Skin epidermis (tissue), 12 donors: ENCODE data around the gene SELENOP.
A peak's percentile ranks its signal among the peaks of the same experiment; 100 is the strongest.
"Not testable (repeated sequence)": the region's sequence is repeated elsewhere in the genome, so short reads cannot be mapped to it uniquely, and the experiment has no call there.

ENCODE experiments used
- H3K27ac ChIP-seq, 21 experiments: fragments of 200-600 bp; sonication (generic) in 11 of 21; one replicate each; pipeline ENCODE4 v1.5.0; 2020; ENCODE audit warnings: mild to moderate bottlenecking in 3 of 21, inconsistent platforms in 2 of 21, moderate library complexity in 2 of 21
- H3K4me3 ChIP-seq, 7 experiments: fragments of 200-600 bp; sonication (generic) in 2 of 7; one replicate each; pipeline ENCODE4 v1.5.0; 2020; ENCODE audit warnings: inconsistent platforms in 2 of 7, mild to moderate bottlenecking in 2 of 7, moderate library complexity in 1 of 7

The SELENOP gene

DNA sequence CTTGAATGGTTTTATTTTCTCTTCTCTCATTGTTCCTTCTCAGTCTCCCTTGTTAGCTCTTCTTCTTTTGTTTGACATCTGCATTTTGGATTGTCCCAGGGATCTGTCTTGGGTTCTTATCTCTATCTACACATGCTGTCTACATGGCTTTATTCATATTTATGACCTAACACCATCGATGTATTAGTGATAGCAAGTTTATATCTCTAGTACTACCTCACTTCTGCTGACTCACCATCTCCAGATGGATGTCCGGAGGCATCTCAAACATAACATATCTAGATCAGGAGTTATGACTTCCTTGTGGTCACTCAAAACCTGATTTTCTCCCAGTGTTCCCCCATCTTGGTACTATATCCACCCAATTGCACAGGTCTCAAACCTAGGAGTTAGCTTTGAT is 19.2 kb upstream of the SELENOP start:
- Histone ChIP-seq H3K4me3 (no peak overlapping the region), H3K27ac (no peak overlapping the region)

DNA sequence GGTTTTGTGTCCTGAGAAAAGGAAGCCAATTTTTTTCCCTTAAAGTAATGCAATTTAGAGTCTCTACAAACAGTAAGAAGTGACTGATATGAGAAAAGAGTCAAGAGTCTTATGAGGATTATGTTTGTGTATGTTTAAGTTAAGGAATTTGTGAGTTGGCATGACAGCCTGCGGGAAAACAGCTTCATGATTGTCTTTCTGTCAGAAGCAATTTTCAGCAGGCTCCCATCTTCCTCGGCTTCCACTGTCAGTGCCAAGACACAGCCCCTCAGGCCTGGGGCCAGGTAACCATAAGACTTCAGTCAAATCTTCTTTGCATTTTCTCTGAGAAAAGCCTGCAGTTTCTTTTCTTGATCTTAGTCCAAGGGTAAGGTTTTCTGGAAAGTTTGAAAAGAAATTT is 17.0 kb upstream of the SELENOP start:
- peak overlapping the region in 1 of 21 experiments; percentile 42 for H3K27ac ChIP-seq
- no peak overlapping the region for H3K4me3 ChIP-seq

DNA sequence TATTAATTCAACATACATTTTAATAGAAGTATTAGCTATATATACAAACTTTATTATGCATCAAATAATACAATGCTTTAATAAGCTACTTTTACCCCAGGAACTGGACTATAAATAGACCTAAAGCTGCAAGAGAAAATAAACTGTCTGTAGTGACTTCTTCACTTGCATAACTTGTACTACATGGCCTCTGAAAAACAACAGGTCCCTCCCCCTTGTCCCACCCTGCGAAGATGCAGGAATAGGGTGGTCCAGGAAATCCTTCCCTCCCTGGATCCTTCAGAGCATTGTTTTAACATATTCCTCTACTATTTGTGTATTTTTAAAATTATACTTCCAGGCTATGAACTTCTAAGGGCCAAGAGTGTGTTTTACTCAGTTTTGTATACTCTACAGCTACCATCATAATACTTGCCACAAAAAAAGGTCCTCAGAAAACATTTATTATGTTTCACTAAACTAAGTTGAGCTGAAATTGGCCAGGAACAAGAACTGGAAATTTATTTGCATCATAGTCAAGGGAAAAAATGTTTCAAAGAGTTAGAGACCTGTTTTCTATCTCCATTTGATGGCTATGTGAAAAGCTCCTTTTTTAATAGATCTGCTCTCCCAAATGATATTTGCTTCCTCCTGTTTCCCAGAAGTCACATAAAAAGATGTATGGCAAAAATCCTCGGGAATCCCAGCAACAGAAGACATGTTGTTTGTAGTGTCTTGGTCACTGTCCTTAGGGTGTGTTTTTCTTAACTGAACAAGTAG is 15.2 kb upstream of the SELENOP start:
- H3K27ac ChIP-seq = no peak overlapping the region
- no peak overlapping the region for H3K4me3 ChIP-seq

DNA sequence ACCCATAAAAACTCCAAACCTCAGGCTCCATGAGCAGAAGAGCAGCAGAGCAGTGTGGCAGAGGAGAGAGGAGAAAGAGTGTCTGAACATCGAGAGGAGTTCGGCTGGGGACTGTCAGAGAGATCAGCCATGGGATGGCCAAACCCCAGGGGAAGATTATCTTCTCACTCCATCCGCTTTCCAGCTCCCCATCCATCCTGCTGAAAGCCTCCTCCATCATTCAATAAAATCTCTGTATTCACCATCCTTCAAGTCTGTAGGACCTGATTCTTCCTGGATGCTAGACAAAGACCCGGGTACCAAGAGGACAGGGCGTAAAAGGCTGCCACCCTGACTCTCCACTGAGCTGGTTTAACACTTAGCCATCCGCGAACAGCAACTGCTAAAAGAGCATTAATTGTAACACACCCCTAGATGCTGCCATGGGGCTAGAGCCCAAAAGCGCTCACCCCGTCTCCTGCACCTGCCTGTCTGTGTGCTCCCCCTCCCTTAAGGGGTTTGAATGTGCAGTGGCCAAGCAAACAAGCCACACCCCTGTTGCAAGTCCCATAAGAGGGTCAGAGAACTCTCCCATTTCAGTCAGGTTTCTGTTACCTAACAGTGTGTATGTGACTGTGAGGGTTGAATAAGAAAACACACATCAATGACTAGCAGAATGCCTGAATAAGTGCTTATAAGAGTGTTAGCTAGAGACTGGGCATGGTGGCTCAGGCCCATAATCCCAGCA is 13.9 kb upstream of the SELENOP start:
- Histone ChIP-seq H3K27ac (no peak overlapping the region), H3K4me3 (no peak overlapping the region)

- no peak overlapping the region for H3K27ac ChIP-seq
- H3K4me3 ChIP-seq = no peak overlapping the region
Observed at GRCh38 chr5:42824347-42824976, 12.8 kb upstream of the SELENOP start.

GRCh38 chr5:42822548-42822947 is 10.9 kb upstream of the SELENOP start:
- Histone ChIP-seq H3K27ac (no peak overlapping the region), H3K4me3 (no peak overlapping the region)

DNA sequence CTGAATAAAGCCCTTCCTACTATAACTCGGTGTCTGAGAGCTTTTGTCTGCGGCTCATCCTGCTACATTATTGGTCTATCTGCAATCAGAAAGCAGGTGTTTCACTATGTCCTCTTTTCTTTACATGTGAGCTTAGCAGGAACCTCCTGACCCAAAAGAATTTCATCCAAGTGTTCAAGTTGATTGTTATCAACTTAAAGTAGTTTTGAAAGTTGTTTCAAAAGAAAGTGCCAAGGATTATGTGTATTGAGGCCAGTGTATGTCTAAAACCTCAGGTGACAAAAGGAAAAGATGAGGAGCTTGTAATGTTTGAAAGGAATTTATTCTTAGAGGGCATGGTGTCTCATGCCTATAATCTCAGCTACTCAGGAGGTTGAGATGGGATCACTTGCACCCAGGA is 8.1 kb upstream of the SELENOP start:
- no peak overlapping the region for H3K4me3 ChIP-seq
- H3K27ac ChIP-seq = no peak overlapping the region

DNA sequence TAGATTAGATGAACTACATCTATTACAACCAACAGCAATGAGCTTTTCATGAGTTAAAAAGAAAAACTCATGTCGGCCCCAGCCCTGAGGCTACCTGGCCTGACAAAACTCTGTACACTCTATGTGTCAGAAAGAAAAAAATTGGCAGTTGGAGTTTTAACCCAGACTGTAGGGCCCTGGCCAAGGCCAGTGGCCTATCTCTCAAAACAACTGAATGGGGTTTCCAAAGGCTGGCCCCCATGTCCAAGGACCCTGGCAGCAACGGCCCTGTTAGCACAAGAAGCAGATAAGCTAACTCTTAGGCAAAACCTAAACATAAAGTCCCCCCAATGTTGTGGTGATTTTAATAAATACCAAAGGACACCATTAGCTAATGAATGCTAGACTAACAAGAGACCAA is 4.9 kb upstream of the SELENOP start:
- H3K4me3 ChIP-seq, H3K27ac ChIP-seq: not testable (repeated sequence)

DNA sequence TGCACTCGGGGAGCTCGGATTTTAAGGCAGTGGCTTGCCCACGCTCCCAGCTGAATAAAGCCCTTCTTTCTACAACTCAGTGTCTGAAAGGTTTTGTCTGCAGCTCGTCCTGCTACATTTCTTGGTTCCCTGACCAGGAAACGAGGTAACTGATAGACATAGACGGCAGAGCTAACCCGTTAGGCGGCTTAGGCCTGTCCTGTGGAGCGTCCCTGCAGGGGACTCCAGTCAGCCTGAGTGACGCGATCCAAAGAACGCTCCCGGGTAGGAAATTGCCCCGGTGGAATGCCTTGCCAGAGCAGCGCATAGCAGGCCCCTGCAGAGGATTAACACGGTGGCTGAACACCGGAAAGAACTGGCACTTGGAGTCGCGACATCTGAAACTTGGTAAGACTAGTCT is 1.8 kb upstream of the SELENOP start:
- H3K4me3 ChIP-seq = no peak overlapping the region
- H3K27ac ChIP-seq = peak overlapping the region in 3 of 21 experiments; percentile 24 to 76 (median 63)

DNA sequence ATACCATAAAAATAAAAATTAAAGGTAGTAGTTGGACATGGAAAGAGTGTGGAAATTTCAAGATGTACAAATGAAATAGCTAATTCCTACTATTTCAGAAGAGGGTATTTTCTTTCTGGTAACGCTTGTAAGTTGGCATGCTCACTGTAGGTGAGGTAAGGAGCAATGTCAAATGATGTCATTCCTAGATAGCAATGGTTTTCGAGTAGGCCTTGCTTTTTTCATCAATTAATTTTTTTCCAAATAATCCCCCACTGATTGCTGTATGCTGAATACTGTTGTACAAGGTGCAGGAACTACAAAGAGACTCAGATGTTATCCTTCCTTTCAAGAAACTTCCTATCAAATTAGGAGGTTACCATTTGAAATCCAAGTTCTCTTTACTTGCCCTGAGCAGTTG is 928 bp upstream of the SELENOP start:
- no peak overlapping the region for H3K4me3 ChIP-seq
- H3K27ac ChIP-seq = peak overlapping the region in 15 of 21 experiments; percentile 76 to 88 (median 82)

- Histone ChIP-seq H3K4me3 (peak overlapping the region; percentile 23 to 50 (median 37)), H3K27ac (peak overlapping the region in 20 of 21 experiments; percentile 29 to 88 (median 82))
Observed at GRCh38 chr5:42810834-42811590, 680 bp downstream of the SELENOP start.

GRCh38 chr5:42808888-42809611 is 2.6 kb downstream of the SELENOP start:
- Histone ChIP-seq H3K27ac (peak overlapping the region in 8 of 21 experiments; percentile 3 to 82 (median 22)), H3K4me3 (peak overlapping the region in 5 of 7 experiments; percentile 5 to 50 (median 32))

- Histone ChIP-seq H3K27ac (peak overlapping the region in 2 of 21 experiments; percentile 14 to 33), H3K4me3 (peak overlapping the region in 2 of 7 experiments; percentile 18 to 50)
Observed at GRCh38 chr5:42807722-42808447, 3.8 kb downstream of the SELENOP start.

- H3K27ac ChIP-seq = no peak overlapping the region
Observed at GRCh38 chr5:42806701-42807262, 4.9 kb downstream of the SELENOP start.

DNA sequence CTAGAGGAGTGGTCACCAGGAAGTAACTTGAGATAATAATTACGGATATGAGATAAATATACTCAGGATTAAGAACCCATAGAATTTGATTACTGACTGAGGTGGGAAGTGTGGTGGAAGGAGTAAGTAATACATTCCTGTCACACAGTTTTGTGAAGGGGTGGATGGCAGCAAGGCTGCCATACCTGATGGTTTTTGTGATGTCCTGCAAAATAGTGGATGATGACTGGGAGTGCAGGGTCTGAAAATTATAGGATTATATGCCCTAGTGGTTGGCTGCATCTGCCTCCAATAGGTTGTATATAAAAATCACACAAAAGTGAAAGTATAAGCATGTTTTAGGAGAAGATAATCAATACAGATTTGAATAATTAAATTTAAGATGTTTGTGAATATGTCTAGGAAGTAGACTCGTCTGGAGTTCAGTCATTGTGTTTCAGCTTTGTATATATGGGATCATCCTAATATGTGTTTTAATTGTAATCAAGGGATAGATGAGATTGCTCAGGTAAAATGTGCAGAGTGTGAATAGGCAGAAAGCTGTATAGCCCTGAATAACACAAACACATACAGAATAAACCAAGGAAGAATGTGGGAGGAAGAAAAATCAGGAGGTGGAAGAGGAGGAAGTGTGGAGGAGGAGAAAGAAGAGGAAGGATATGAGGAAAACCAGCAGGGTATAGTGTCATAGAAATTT is 5.5 kb downstream of the SELENOP start:
- no peak overlapping the region for H3K27ac ChIP-seq

More at GRCh38 chr5:42806701-42807262, 4.9 kb downstream of the SELENOP start:
- H3K4me3 ChIP-seq = no peak overlapping the region

DNA sequence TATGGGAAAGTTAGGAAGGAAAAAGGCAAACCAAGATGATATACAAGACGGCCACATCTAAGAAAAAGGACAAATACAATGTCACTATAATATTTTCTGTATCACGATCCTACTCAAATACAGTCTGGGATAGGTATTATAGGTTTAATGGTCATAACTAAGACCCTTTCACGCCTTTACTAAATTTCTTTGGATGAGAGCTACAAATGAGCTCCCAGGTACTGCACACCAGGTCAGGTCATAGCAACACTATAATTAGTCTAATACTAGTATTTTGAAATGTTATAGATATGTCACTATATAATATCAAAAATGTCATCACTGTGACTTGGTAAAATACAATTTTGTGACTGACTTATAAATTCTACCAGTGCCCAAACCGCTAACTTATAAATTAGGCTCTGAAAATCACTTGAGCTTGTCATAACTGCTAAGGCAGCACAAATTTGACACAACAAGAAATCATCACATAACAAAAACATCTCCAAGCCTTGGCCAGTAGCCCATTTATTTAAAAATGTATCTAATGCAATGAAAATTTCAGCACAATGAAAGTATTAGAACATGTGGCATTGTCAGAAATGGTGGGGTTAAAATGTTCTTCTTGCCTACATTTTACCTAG is 6.9 kb downstream of the SELENOP start:
- no peak overlapping the region for H3K27ac ChIP-seq

More for the DNA sequence above, 5.5 kb downstream of the SELENOP start:
- no peak overlapping the region for H3K4me3 ChIP-seq

GRCh38 chr5:42801516-42802166 is 10.1 kb downstream of the SELENOP start:
- Histone ChIP-seq H3K27ac (no peak overlapping the region), H3K4me3 (no peak overlapping the region)

More for the DNA sequence above, 6.9 kb downstream of the SELENOP start:
- H3K4me3 ChIP-seq = no peak overlapping the region
